HG03439 (cell line): ENCODE data around the gene CENPH.
"Not testable (repeated sequence)": the region's sequence is repeated elsewhere in the genome, so short reads cannot be mapped to it uniquely, and the experiment has no call there.

Source experiments
- ATAC-seq: cut with Tn5 transposase; IDR thresholded peaks from one replicate; pipeline ENCODE4 v1.9.1; 2021; ENCODE audit warnings: mild to moderate bottlenecking, moderate library complexity; ENCODE audit not compliant: unreplicated experiment

CENPH gene

GRCh38 chr5:69189162-69190086 lies at the start of gene CENPH:
Gene CENPH, plus strand, starts transcription at chr5:69189583. Its CDS starts 52 bp downstream, at chr5:69189635.
- peak; percentile 97 for ATAC-seq

- not testable (repeated sequence) for ATAC-seq
Measured at GRCh38 chr5:69140239-69140638, 49.1 kb upstream of the CENPH start.

- no peak for ATAC-seq
Measured at GRCh38 chr5:69140827-69141226, 48.6 kb upstream of the CENPH start.

GRCh38 chr5:69148576-69148975 lies 40.8 kb upstream of the CENPH start:
- ATAC-seq, result not testable (repeated sequence)

GRCh38 chr5:69148981-69149675 lies 40.3 kb upstream of the CENPH start:
- no peak for ATAC-seq

- ATAC-seq, result no peak
Measured at GRCh38 chr5:69149676-69150010, 39.7 kb upstream of the CENPH start.

- ATAC-seq, result no peak
Measured at GRCh38 chr5:69152731-69153130, 36.7 kb upstream of the CENPH start.

- no peak for ATAC-seq
Measured at GRCh38 chr5:69156456-69156855, 32.9 kb upstream of the CENPH start.

GRCh38 chr5:69158039-69158438 lies 31.3 kb upstream of the CENPH start:
- ATAC-seq, result no peak

- ATAC-seq, result no peak
Measured at GRCh38 chr5:69160651-69161050, 28.7 kb upstream of the CENPH start.

GRCh38 chr5:69166686-69167492 lies 22.5 kb upstream of the CENPH start, which contains the start of gene CCNB1:
Gene CCNB1, plus strand, starts transcription at chr5:69167150. Its CDS starts 113 bp downstream, at chr5:69167263.
- ATAC-seq, result peak; percentile 99

- ATAC-seq, result no peak
Measured at GRCh38 chr5:69167493-69167855, 21.9 kb upstream of the CENPH start.

- ATAC-seq, result no peak
Measured at GRCh38 chr5:69167929-69168328, 21.5 kb upstream of the CENPH start.

- no peak for ATAC-seq
Measured at GRCh38 chr5:69170495-69170894, 18.9 kb upstream of the CENPH start.

GRCh38 chr5:69170969-69171368 lies 18.4 kb upstream of the CENPH start:
- no peak for ATAC-seq

GRCh38 chr5:69181659-69182293 lies 7.6 kb upstream of the CENPH start:
- not testable (repeated sequence) for ATAC-seq

- no peak for ATAC-seq
Measured at GRCh38 chr5:69184621-69185020, 4.8 kb upstream of the CENPH start.

GRCh38 chr5:69187342-69187741 lies 2.0 kb upstream of the CENPH start:
- no peak for ATAC-seq

- no peak for ATAC-seq
Measured at GRCh38 chr5:69188811-69189161, 597 bp upstream of the CENPH start.

GRCh38 chr5:69202497-69202896 lies 13.1 kb downstream of the CENPH start:
- no peak for ATAC-seq
